ENCODE data around the gene RPS29.

GRCh38 chr14:49549446-49549845 is 36.7 kb downstream of the RPS29 start:
- TF ChIP-seq CTCF (IDR thresholded peaks at IDR 0.05) = no peak
- TF ChIP-seq POLR2AphosphoS5 (IDR thresholded peaks at IDR 0.05) = no peak
- TF ChIP-seq EP300 (IDR thresholded peaks at IDR 0.05) = no peak
